HEK293T (cell line): ENCODE results near the gene N4BP2L2.
"Not testable (repeated sequence)": the region's sequence is repeated elsewhere in the genome, so short reads cannot be mapped to it uniquely, and the experiment has no call there.

Experiments used
- CTCF ChIA-PET: fragments of 350-600 bp; formaldehyde crosslinking; extraction: SDS; loops from one replicate; lab custom pipeline; 2021; ENCODE audit warnings: antibody characterized with exemption, inconsistent platforms; lab: Yijun Ruan, JAX
- POLR2A ChIA-PET: fragments of 350-600 bp; formaldehyde crosslinking; extraction: SDS; loops from one replicate; lab custom pipeline; 2020; ENCODE audit warnings: antibody characterized with exemption, inconsistent platforms; lab: Yijun Ruan, JAX
- DNase-seq: peaks from one replicate; pipeline ENCODE4 v3.0.0; 2012; ENCODE audit warnings: mixed read lengths; ENCODE audit errors: extremely low spot score
- ARNT ChIP-seq: fragments of 450-650 bp; IDR thresholded peaks from 2 replicates; pipeline ENCODE4 v1.6.1; 2017; ENCODE audit warnings: mild to moderate bottlenecking
- BHLHE40 ChIP-seq: fragments of 450-650 bp; IDR thresholded peaks from 2 replicates; pipeline ENCODE4 v1.6.1; 2016; ENCODE audit warnings: mild to moderate bottlenecking, moderate library complexity, borderline replicate concordance
- CTBP1 ChIP-seq: fragments of 450-650 bp; IDR thresholded peaks from 2 replicates; pipeline ENCODE4 v1.6.1; 2016; ENCODE audit warnings: borderline replicate concordance
- ELF4 ChIP-seq: fragments of 450-650 bp; IDR thresholded peaks from 2 replicates; pipeline ENCODE4 v1.6.1; 2017; ENCODE audit warnings: antibody characterized with exemption
- FOXA1 ChIP-seq: fragments of 450-650 bp; IDR thresholded peaks from 2 replicates; pipeline ENCODE4 v1.6.1; 2016; ENCODE audit warnings: mild to moderate bottlenecking
- FOXK2 ChIP-seq: fragments of 450-650 bp; IDR thresholded peaks from 2 replicates; pipeline ENCODE4 v1.6.1; 2016; ENCODE audit warnings: mild to moderate bottlenecking
- FOXM1 ChIP-seq: fragments of 450-650 bp; IDR thresholded peaks from 2 replicates; pipeline ENCODE4 v1.6.1; 2017; ENCODE audit warnings: mild to moderate bottlenecking, borderline replicate concordance
- HDGF ChIP-seq: fragments of 450-650 bp; IDR thresholded peaks from 2 replicates; pipeline ENCODE4 v1.6.1; 2017; ENCODE audit warnings: antibody characterized with exemption, borderline replicate concordance
- L3MBTL2 ChIP-seq: fragments of 450-650 bp; conservative IDR thresholded peaks from 2 replicates; pipeline ENCODE4 v1.6.1; 2016; ENCODE audit warnings: mild to moderate bottlenecking
- LEF1 ChIP-seq: fragments of 450-650 bp; IDR thresholded peaks from 2 replicates; pipeline ENCODE4 v1.6.1; 2017; ENCODE audit warnings: mild to moderate bottlenecking, borderline replicate concordance
- NFRKB ChIP-seq: fragments of 450-650 bp; IDR thresholded peaks from 2 replicates; pipeline ENCODE4 v1.6.1; 2016; ENCODE audit warnings: mild to moderate bottlenecking, moderate library complexity
- SP1 ChIP-seq: fragments of 450-650 bp; IDR thresholded peaks from 2 replicates; pipeline ENCODE4 v1.6.1; 2017
- SUZ12 ChIP-seq: fragments of 450-650 bp; IDR thresholded peaks from 2 replicates; pipeline ENCODE4 v1.6.1; 2016; ENCODE audit warnings: mild to moderate bottlenecking
- TARDBP ChIP-seq: fragments of 450-650 bp; IDR thresholded peaks from 2 replicates; pipeline ENCODE4 v1.6.1; 2016
- ZNF384 ChIP-seq: fragments of 450-650 bp; IDR thresholded peaks from 2 replicates; pipeline ENCODE4 v1.6.1; 2016
- TF ChIP-seq, protein P1 (sequence below): fragments of 450-650 bp; IDR thresholded peaks from 2 replicates; pipeline ENCODE4 v1.6.1; 2016

Gene N4BP2L2

DNA sequence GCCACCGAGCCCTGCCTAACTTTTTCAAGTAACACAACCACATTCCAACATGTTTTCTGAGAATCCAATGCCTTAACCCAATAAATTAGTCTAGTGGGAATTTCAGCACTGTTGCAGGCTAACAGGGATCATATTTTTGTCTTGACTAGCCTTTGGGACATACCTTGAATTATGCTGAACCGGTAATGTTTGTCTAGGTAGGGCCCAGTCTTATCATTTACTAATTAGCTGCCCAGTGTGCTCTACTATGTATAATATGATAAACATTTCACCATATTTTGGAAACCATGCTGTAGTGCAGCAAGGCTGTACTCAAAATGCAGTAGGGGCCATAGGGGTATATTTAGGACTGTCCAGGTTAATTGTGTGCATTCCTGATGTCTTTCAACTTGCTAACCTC, 44.4 kb upstream of the N4BP2L2 start:
- no peak for DNase-seq
- TF ChIP-seq TARDBP (no peak), SUZ12 (no peak), ARNT (no peak), NFRKB (no peak), ZNF384 (no peak), FOXK2 (no peak), FOXM1 (no peak), FOXA1 (no peak)
- POLR2A ChIA-PET: no interaction called here
- CTCF ChIA-PET: no interaction called here

DNA sequence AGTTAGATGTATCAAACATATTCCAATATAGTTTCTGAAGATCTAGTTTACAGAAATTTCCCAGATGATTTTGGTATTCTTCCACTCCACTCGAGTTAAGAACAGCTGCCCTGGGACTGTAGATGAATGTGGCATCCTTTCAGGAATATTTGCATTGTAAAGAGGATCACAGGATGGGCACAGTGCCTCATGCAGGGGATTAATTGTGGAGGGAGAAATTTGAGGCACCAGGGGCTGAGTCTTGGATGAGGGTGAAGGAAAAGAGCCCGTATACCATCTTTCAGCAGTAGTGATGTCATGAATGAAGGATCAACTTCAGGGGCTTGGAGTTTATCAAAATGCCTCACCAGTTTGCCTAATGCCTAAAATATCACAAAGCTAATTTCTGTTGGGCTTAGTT, 43.7 kb upstream of the N4BP2L2 start:
- TF ChIP-seq ARNT (no peak), NFRKB (no peak), L3MBTL2 (no peak), FOXK2 (no peak), SUZ12 (no peak), ZNF384 (no peak), BHLHE40 (no peak), FOXM1 (no peak), TARDBP (no peak), ELF4 (no peak)
- TF ChIP-seq, protein P1, sequence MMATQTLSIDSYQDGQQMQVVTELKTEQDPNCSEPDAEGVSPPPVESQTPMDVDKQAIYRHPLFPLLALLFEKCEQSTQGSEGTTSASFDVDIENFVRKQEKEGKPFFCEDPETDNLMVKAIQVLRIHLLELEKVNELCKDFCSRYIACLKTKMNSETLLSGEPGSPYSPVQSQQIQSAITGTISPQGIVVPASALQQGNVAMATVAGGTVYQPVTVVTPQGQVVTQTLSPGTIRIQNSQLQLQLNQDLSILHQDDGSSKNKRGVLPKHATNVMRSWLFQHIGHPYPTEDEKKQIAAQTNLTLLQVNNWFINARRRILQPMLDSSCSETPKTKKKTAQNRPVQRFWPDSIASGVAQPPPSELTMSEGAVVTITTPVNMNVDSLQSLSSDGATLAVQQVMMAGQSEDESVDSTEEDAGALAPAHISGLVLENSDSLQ: no peak
- POLR2A ChIA-PET: interaction anchor here (1.4 kb wide), 1 partner anchor 44 kb away, joined by 5 read pairs; the partner anchor contains the start of gene N4BP2L2
- DNase-seq: no peak
- CTCF ChIA-PET: interaction anchor here (2.4 kb wide), 1 partner anchor 673 kb away, joined by 11 read pairs; no protein-coding TSS in a partner anchor

DNA sequence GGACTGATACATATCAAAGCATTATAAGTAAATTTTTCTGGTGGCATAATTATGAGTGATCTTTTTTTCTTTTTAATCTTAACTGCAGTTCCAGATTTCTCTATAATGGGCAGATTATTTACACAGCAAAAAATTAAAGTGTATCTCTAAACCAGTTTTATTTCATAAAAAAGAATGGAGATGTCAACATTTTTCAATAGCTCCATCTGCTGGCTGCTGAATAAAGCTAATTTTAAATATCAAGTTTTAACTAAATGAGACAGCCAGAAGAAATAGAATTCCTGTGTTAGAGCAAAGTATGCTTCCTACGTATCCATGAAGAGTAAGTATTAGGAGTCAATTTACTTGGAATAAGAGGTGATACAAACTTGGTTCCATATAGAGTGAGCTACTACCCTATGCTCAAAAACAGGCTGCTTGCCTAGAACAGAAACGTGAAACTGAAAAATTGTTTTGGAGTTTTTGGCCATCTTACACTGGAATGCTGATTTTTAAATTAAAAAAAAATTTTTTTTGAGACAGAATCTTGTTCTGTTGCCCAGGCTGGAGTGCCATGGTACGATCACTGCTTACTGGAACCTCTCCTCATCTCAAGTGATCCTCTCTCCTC, 42.7 kb upstream of the N4BP2L2 start:
- DNase-seq: no peak
- TF ChIP-seq HDGF (no peak), ARNT (no peak), FOXK2 (no peak), CTBP1 (no peak), NFRKB (no peak), SP1 (no peak), L3MBTL2 (no peak), BHLHE40 (no peak), FOXM1 (no peak)
- TF ChIP-seq, protein P1: no peak
- ChIA-PET CTCF (interaction anchor here (0.6 to 2.4 kb wide), 6 partner anchors 12 to 672 kb away, joined by 3 to 11 read pairs (median 4); no protein-coding TSS in a partner anchor), POLR2A (interaction anchor here (1.4 kb wide), 2 partner anchors 43 to 961 kb away, joined by 5 read pairs; partner anchors contain the start of gene N4BP2L2)

DNA sequence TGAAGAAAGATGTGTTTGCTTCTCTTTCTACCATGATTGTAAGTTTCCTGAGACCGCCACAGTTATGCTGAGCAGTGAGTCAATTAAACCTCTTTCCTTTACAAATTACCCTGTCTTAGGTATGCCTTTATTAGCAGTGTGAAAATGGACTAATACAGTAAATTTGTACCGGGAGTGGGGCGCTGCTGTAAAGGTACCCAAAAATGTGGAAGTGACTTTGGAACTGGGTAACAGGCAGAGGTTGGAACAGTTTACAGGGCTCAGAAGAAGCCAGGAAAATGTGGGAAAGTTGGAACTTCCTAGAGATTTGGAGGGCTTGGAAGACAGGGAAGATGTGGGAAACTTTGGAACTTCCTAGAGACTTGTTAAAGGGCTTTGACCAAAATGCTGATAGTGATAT, 38.4 kb upstream of the N4BP2L2 start:
- TF ChIP-seq, protein P1: no peak
- TF ChIP-seq FOXM1 (no peak), TARDBP (no peak), BHLHE40 (no peak), HDGF (no peak), NFRKB (no peak), ARNT (no peak), CTBP1 (no peak), L3MBTL2 (no peak), FOXK2 (no peak)
- CTCF ChIA-PET: no interaction called here
- DNase-seq: no peak
- POLR2A ChIA-PET: no interaction called here

DNA sequence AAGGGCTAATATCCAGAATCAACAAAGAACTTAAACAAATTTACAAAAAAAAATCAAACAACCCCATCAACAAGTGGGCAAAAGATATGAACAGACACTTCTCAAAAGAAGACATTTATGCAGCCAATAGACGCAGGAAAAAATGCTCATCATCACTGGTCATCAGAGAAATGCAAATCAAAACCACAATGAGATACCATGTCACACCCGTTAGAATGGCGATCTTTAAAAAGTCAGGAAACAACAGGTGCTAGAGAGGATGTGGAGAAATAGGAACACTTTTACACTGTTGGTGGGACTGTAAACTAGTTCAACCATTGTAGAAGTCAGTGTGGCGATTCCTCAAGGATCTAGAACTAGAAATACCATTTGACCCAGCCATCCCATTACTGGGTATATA, 37.1 kb upstream of the N4BP2L2 start:
- CTCF ChIA-PET, POLR2A ChIA-PET, DNase-seq: not testable (repeated sequence)

DNA sequence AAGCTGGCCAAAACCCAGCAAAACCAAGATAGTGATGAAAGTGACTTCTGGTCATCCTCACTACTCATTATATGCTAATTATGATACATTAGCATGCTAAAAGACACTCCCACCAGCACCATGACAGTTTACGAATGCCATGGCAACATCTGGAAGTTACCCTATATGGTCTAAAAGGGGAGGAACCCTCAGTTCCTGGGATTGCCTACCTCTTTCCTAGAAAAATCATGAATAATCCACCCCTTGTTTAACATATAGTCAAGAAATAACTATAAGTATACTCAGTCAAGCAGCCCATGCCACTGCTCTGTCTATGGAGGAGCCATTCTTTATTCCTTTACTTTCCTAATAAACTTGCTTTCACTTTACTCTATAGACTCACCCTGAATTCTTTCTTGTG, 22.2 kb upstream of the N4BP2L2 start:
- POLR2A ChIA-PET, DNase-seq, CTCF ChIA-PET: not testable (repeated sequence)

DNA sequence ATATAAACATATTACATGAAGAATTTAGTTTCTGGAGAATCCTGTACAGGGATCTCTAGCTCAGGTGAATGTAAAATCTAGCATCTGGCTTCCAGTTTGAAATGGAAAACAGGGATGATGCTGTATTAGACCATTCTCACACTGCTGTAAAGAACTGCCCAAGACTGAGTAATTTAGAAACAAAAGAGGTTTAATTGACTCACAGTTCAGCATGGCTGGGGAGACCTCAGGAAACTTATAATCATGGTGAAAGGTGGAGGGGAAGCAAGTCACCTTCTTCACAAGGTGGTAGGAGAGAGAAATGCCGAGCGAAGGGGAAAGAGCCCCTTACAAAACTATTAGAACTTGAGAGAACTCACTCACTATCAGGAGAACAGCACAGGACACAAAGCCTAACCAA, 17.0 kb upstream of the N4BP2L2 start:
- ChIA-PET POLR2A (no interaction called here), CTCF (no interaction called here)
- no peak for DNase-seq
- TF ChIP-seq FOXM1: no peak
- TF ChIP-seq LEF1: no peak
- no peak for TF ChIP-seq ARNT
- TF ChIP-seq HDGF: no peak
- TF ChIP-seq CTBP1: no peak
- TF ChIP-seq, protein P1: no peak
- no peak for TF ChIP-seq FOXA1
- no peak for TF ChIP-seq ZNF384
- TF ChIP-seq SUZ12: no peak
- no peak for TF ChIP-seq FOXK2
- TF ChIP-seq NFRKB: no peak
- TF ChIP-seq ELF4: no peak
- no peak for TF ChIP-seq TARDBP
- no peak for TF ChIP-seq SP1
